Activated gamma-delta T cell treated with Interleukin-2 at 50 U/mL for 16 hours (primary cell): ENCODE results near the gene TNP2.

Source experiments
- DNase-seq: peaks from one replicate; pipeline ENCODE4 v3.0.0-alpha.2; 2020

The TNP2 gene

DNA sequence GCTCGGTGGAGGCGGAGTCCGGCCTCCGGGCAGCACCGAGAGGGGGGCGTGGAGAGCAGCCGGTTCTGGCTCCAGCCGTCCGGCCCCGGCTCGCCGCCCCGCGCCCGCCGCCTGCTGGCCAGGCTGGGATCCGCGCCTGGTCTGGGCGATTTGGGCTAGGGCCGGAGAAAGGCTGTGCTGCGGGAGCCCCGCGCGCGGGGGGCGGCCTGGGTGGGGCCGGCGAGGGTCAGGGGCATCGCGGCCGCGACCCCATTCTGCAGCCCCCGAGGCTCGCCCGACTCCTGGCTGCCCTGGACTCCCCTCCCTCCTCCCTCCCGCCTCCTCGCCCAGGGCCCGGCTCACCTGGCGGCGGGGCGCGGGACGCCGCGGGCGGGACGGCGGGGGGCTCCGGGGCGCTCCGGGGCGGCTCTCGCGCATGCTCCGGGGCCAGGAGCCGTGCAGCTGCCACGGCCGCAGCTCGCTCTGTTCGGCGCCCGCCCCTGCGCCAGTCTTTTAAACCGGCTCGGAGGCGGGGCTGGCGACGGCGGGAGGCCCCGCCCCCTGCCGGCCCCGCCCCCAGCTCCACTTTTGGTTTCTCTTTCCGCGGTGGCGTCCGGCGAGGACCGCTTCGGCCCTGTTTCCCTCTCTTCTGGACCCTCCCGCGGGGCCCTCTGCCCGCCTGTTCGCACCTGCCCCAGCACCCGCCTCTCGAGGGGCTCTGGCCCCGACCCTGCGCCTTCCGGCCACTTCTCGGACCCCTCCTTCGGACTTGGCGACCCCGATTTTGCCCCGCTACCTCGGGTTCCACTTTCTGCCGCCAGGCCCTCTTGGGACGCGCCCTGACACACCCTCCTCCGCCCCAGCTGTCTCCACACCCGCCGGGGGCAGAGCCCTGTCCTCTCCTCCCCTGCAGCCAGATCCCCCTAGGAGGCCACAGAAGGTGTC, 13.1 kb downstream of the TNP2 start, which contains the start of gene SOCS1:
Gene SOCS1 (minus strand): TSS at position 468 of the 924 bp plus-strand sequence. CDS start 726 bp downstream, outside the sequence.
- peak; percentile 85 for DNase-seq

DNA sequence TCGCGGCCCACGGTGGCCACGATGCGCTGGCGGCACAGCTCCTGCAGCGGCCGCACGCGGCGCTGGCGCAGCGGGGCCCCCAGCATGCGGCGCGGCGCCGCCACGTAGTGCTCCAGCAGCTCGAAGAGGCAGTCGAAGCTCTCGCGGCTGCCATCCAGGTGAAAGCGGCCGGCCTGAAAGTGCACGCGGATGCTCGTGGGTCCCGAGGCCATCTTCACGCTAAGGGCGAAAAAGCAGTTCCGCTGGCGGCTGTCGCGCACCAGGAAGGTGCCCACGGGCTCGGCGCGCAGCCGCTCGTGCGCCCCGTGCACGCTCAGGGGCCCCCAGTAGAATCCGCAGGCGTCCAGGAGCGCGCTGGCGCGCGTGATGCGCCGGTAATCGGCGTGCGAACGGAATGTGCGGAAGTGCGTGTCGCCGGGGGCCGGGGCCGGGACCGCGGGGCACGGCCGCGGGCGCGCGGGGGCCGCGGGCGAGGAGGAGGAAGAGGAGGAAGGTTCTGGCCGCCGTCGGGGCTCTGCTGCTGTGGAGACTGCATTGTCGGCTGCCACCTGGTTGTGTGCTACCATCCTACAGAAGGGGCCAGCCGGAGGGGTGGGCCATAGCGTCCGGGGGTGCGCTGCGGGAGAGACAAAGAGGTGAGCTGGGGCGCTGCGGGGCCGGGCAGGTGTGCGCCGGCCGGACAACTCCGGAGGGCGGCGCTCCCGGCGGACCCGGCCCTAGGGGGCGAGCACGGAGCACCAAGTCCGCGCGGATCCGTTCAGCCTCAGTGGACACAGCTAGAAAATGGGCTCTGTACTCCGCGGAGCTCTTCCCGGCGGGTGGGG, 14.0 kb downstream of the TNP2 start:
- DNase-seq, result peak; percentile 62

DNA sequence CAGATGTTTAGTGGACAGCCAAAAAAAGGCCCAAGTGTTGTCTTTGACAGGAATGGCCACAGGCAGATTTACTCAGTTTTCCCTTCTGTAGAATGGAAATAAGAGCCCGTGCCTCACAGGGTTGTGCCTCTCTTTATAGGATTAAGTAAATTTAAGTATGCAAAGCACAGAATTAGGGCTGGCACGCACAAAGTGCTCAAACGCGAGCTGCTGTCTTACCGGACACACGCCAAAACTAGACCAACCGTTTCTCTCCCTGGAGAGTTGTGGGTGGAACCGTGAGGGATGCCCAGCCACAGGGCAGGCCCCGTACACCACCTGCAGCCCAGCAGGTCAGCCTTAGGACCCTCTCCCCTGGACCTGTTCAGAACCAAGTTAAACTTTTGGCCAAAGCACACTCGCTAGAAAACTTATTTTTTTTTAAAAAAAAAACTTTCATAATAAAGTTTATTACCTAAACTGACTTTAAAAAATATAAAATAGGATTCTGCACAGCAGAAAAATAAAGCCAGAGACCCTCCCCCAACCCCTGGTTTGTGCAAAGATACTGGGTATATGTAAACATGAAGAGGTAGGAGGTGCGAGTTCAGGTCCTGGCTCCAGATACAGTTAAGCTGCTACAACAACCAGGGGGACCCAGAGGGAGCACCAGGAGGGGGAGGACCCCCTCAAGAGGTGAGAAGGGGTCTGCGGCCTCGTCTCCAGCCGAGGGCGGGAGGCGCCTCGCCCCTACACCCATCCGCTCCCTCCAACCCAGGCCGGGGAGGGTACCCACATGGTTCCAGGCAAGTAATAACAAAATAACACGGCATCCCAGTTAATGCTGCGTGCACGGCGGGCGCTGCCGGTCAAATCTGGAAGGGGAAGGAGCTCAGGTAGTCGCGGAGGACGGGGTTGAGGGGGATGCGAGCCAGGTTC, 14.9 kb downstream of the TNP2 start:
- DNase-seq, result no peak

DNA sequence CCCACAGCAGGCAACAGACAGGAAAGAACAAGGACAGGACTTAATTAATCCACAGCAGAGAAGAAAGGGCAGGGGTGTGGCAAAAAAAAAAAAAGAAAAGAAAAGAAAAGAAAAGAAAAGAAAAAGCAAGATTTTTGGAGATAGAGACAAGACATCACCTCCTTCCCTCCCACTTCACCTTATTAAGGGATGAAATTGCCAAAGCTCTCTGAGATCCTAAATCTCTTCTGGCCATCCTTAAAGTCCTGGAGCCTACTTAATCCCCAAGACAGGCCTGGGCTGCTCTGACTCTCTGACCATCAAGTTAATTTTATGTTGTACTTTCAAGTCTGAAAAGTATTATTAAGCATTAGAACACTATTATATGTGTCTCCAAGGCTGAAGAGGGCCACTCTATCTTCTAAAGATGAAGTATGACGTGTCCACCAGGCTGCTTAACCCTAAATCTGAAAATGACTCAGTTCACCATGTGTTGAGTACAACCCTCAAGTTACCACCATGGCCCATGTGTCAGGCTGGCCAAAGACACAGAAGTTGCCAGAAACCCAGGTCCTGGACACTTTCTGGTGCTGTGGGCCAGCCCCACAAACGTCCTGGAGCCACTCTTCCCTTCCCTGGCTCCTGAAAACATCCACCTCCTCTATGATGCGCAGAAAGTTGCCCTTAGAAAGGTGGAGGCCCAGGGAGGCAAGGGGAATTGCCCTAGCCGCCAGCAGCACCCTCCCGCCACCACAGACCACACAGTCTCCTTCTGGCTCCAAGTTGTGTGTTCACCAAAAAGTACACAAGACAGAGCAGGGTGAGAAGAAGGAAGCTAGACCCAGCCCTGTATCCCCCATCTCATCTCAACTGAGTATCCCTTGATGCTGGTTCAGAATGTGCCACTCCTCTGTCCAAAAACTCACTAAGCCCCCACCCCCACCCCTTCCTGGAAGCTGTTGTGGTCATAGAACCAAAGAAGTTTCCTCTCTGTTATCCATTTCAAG, 15.8 kb downstream of the TNP2 start:
- DNase-seq, result peak; percentile 38

DNA sequence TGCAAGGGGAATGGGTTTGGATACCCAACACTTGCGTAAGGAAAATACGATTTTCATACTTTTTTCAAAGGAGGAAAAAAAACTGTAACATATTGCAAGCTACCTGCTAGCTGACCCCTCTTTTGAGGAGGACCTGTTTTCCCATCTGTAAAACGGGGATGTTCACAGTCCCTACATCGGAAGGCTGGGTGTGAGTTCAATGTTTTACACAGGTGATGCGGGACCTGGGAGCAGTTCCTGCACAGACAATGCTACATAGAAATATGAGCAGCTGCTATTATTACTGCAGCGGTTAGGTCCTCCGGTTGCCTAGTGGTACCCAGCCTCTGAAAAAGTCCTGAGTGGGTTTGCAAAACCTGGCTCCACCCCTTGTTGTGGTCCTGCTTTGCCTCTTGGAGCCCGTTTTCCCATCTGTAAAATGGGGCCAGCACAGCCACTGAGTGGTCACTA, 16.6 kb downstream of the TNP2 start:
- no peak for DNase-seq

DNA sequence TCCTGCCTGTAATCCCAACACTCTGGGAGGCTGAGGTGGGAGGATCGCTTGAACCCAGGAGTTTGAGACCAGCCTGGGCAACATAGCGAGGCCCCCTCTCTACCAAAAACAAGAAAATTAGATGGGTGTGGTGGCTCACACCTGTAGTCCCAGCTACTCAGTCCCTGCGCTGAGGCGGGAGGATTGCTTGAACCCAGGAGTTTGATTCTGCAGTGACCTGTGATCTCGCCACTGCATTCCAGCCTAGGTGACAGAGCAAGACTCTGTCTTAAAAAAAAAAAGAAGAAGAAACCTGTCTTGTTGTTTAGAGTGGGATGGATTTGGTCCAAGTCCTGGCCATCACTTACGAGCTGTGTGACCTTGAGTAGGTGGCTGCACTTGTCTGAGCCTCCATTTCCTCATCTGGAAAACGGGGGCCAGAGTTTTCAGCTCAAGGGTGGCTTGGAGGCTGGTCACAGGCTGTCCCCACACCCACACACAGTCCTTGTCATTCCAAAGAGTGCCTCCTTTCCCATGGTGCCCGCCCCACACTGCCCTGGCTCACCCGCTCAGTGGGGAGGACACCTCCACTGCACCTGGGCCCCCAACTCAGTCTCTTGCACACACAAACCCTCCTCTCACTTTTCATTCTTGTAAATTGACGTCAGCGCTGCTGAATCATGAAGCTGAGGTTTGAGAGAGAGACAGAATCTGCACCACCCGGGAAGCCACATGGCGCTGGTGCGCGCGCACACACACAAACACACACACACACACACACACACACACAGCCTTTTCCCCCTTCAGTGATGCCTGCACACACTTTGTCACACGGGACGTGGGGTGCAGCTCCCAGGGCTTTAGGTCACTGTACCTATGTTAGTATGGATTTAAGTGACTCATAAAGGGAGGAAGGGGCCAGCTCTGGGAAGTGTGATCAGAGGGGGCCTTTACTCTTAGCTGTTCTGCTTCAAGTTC, 17.3 kb downstream of the TNP2 start:
- peak; percentile 74 for DNase-seq

DNA sequence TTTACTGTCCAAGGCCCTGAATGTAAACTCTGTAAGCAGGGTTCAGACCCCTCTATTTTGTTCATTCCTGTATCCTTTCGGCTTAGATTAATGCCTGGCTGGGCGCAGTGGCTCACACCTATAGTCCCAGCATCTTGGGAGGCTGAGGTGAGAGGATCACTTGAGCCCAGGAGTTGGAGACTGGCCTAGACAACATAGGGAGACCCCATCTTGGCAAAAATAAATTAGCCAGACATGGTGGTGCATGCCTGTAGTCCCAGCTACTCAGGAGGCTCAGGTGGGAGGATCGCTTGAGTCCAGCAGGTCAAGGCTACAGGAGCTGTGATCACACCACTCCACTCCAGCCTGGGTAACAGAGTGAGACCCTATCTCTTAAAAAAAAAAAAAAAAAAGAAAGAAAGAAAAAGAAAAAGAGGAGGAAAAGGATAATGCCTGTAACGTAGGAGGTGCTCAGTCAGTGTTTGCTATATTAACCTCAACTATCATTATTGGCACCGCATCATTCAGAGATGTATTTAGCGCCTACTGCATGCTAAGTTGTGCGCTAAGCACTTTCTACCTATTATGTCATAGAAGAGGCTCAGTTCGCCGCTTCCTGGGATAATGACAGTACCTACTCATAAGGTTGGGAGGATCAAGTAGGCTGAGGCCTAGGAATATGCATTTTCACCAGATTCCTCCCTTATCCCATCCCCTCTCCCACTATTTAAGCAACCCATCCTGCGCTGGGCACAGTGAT, 18.2 kb downstream of the TNP2 start:
- no peak for DNase-seq

DNA sequence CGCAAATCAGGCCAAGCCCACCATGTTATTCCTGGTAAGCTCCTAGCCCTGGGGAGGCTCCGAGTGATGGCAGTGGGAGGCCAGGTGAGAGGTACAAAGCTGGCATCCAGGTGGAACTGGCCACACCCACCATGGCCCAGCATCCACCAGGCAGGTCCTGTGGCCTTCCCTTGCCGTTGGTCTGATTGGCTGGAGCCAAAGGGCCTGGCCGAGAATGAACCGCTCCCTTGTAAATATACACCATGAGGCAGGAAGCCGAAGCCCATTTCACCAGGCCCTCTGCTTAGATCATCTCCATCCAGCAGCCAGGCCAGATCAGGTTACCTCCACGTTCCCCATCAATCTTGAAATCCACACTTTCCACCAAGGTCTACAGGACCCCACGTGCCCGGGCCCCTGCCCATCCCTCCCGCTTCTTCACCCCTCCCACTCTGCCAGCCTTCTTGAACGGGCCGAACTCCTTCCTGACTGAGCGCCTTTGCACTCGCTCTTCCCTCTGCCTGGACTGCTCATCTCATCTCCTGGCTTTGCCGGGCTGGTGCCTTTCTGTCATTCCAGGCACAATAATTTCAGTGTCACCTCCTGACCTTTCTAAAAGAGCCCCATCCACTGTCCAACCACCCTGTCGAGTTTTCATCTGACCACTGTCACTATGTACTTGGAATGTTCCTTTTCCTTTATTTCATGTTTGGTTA, 18.9 kb downstream of the TNP2 start:
- DNase-seq, result no peak

DNA sequence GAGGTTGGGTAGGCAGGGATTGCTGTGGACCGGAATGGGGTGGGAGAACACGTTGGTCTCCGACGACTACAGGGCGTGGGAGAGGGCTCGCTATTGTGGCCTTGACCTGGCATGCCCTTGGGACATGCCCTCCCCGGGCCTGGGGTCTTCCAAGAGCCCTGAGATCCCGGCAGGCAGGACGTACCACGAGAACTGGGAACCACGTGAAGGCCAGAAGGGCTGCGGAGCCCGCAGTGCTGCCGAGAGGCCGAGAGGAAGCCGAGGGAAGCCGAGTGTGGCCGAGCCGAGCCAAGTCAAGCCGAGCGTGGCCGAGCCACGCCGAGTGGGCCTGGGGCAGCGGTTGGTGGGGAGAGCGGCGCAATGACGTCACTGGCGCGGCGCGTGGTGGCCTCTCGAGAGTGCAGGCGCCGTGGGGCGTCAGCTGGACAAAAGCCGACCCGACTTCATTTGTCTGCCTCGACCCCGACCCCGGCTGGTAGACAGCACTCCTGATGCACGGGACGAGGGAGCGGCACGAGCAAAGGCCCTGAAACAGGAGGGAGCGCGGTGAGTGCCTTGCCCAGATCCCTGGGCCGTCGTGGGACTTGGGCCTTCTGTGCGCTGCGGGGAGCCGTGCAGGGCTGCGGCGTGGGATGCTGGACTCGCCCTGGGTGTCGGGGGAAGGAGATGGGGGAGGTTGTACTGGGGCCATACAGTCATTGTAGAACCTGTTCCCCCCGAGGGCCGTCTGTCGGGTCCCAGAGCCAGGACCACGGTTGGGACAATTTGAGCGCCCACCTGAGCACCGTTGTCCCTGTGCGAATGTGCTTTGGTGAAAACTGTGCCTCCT, 19.7 kb downstream of the TNP2 start:
- DNase-seq, result no peak

DNA sequence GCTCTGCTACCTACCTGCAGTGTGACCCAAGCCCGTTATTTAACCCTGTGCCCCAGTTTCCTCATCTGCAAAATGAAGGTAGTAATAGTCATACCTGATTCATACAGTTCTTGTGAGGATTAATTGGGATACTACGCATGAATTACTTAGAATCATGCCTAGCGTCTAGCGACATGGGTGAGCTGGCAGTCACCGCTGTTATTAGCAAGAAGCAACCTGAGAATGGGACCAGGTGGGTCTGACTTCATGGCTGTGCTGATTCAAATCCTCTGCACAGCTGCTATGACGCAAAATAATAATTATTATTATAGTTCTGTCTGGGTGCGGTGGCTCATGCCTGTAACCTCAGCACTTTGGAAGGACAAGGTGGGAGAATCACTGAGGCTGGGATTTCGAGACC, 21.0 kb downstream of the TNP2 start:
- no peak for DNase-seq

DNA sequence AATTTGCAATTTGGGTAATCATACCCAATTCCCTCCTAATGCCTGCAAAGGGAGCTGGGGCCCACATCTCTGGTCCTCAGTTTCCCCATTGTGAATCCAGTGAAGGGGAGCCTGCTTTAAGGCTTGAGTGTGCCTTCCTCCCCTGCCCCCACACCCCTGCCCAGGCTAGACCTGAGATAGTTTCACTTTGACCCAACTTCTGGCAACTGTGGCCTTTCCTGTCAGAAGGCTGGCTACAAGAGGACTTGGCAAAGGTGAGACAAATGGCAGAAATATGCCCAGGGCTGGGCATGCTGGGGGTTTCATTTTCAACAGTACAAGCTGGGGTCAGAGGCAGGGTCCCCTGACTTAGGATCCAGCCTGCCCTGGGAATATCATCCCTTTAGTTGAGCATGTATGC, 23.1 kb downstream of the TNP2 start:
- no peak for DNase-seq

DNA sequence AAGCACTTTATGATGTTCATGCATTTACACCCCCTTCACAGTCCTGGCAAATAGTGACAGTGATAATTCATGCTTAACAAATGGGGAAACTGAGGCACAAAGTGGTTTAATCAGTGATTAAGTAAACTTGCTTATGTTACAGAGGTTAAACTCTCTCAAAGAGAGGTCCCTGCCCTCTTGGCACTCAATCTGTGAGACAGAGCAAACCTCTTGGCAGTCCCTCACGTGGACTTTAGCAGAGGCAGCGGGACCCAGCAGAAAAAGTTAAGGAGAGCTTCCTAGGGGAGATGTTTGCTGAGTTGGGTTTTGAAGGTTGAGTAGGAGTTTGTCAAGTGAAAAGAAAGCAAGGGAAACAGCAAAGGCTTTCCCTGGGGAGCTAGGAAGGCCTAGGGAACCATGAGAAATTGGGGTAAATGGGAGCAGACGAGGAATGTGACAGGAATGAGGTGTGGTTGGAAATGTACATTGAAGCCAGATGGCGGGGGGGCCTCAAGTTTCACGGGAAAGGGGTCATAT, 23.8 kb downstream of the TNP2 start:
- no peak for DNase-seq

DNA sequence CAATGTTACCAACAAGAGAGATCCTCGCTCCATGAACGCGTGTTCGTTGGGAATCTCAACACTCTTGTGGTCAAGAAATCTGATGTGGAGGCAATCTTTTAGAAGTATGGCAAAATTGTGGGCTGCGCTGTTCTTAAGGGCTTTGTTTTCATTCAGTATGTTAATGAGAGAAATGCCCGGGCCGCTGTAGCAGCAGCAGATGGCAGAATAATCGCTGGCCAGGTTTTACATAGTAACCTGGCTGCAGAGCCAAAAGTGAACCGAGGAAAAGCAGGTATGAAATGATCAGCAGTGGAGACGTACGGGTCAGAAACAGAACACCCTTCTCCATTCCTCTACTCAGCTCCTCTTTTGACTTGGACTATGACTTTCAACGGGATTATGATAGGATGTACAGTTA, 26.5 kb downstream of the TNP2 start:
- no peak for DNase-seq

DNA sequence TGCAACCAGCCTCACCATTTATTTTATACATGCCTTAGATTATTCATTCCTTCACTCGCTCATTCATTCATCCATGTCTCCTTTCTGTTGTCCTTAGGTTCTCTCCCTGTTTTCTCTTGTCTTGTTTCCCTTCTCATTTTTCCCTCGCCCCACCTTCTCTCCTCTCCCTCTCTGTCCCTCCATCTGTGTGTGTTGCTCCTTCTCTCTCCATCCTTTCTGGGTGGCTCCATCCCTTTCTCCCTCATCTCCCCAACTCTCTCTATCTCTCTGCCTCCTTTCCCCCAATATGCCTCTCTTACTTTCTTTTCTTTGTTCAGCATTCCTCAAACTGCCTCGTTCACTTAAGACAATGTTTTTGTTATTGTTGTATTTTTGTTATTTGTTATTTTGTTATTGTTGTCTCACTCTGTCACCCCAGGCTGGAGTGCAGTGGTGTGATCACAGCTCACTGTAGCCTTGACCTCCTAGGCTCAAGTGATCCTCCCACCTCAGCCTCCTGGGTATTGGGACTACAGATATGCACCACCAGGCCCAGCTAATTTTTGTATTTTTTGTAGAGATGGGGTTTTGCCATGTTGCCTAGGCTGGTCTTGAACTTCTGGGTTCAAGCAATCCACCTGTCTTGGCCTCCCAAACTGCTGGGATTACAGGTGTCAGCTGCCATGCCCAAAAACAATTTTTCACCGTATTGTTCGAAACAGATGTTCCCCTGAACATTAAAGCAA, 27.5 kb downstream of the TNP2 start:
- DNase-seq, result no peak

DNA sequence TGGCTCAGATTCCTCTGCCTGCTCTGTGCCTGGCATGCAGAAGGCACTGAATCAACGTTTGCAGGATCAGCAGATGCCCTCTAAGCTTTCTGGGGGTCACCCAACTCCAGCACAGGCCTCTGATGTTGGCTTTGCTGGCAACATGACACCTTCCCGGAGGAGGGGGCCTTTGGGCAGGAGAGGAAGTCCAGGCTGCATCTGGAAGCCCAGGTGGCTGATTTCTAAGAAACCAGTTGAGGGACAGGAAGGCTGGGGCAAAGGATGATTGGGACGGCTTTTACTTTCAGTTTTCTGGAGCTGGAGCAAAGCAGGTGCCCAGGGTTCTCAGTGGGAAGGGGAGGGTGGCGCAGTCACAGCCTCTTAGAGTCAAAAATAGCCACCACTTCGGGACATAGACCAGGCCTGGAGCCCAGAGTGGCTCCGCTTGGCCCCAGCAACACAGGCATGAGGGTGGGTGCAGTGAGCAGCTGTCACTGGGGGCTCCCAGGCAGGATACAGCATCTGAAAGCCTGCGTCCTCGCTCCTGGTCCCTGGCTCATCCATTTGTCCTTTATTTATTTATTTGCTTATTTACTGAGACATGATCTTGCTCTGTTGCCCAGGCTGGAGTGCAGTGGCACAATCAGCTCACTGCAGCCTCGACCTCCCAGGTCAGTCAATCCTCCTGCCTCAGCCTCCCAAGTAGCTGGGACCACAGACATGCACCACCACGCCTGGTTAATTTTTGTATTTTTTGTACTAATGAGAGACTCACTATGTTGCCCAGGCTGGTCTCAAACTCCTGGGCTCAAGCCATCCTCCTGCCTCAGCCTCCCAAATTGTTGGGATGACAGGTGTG, 28.3 kb downstream of the TNP2 start:
- no peak for DNase-seq
